Neutrophil (primary cell): Measurements from ENCODE around the gene ATP8B1.
"Not testable (repeated sequence)": the region's sequence is repeated elsewhere in the genome, so short reads cannot be mapped to it uniquely, and the experiment has no call there.

ENCODE experiments used
- H3K27ac ChIP-seq: fragments of 200-600 bp; sonication (generic); 2 replicates; pipeline ENCODE4 v1.5.1; 2016; ENCODE audit warnings: mild to moderate bottlenecking, moderate library complexity
- H3K27me3 ChIP-seq: fragments of 200-600 bp; sonication (generic); 2 replicates; pipeline ENCODE4 v1.6.0; 2016; ENCODE audit warnings: mild to moderate bottlenecking
- H3K36me3 ChIP-seq: fragments of 200-600 bp; sonication (generic); 2 replicates; pipeline ENCODE4 v1.5.1; 2017
- H3K4me1 ChIP-seq, 2 experiments: fragments of 200-600 bp in 1 of 2; sonication (generic) in 1 of 2; 1 replicate in 1 of 2; 2 replicates in 1 of 2; pipeline versions ENCODE4 v1.5.1 to v1.6.1; 2013 to 2016; ENCODE audit warnings: low read depth in 1 of 2, low read length in 1 of 2, mild to moderate bottlenecking in 1 of 2, moderate library complexity in 1 of 2; ENCODE audit not compliant: control insufficient read depth in 1 of 2, insufficient read depth in 1 of 2
- H3K4me3 ChIP-seq, 2 experiments: fragments of 200-600 bp in 1 of 2; sonication (generic) in 1 of 2; 1 replicate in 1 of 2; 2 replicates in 1 of 2; pipeline ENCODE4 v1.5.1; 2013 to 2016; ENCODE audit warnings: low read depth in 1 of 2, low read length in 1 of 2, mild to moderate bottlenecking in 1 of 2, moderate library complexity in 1 of 2
- H3K9me3 ChIP-seq: fragments of 200-600 bp; sonication (generic); 2 replicates; pipeline ENCODE4 v1.5.1; 2016
- CTCF ChIP-seq: fragments of 200-600 bp; sonication (generic); IDR thresholded peaks from 2 replicates; pipeline ENCODE4 v1.5.1; 2016; ENCODE audit warnings: antibody characterized with exemption

ATP8B1 gene

GRCh38 chr18:57728941-57729511, 74.1 kb downstream of the ATP8B1 start:
- Histone ChIP-seq H3K9me3 (no peaks in the 10 kb centered on the region), H3K27ac (no peak overlapping the region), H3K4me1 (no peaks in the 10 kb centered on the region), H3K36me3 (no peaks in the 10 kb centered on the region), H3K27me3 (peaks cover 18% of the 10 kb centered on the region), H3K4me3 (no peak overlapping the region)
- TF ChIP-seq CTCF: no peak

- TF ChIP-seq CTCF: no peak
- Histone ChIP-seq H3K4me1 (no peaks in the 10 kb centered on the region), H3K4me3 (no peak overlapping the region), H3K9me3 (no peaks in the 10 kb centered on the region), H3K27me3 (peaks cover 18% of the 10 kb centered on the region), H3K36me3 (no peaks in the 10 kb centered on the region), H3K27ac (no peak overlapping the region)
Observed at GRCh38 chr18:57727952-57728807, 74.9 kb downstream of the ATP8B1 start.

GRCh38 chr18:57719211-57719935, 83.7 kb downstream of the ATP8B1 start:
- H3K9me3 ChIP-seq, H3K4me1 ChIP-seq, H3K27me3 ChIP-seq, H3K27ac ChIP-seq, H3K36me3 ChIP-seq, H3K4me3 ChIP-seq: not testable (repeated sequence)

GRCh38 chr18:57716549-57716948, 86.6 kb downstream of the ATP8B1 start:
- no peaks in the 10 kb centered on the region for H3K9me3 ChIP-seq
- TF ChIP-seq CTCF: no peak
- H3K36me3 ChIP-seq: no peaks in the 10 kb centered on the region
- no peak overlapping the region for H3K4me3 ChIP-seq
- no peaks in the 10 kb centered on the region for H3K4me1 ChIP-seq
- H3K27ac ChIP-seq: no peak overlapping the region
- H3K27me3 ChIP-seq: no peaks in the 10 kb centered on the region

GRCh38 chr18:57715671-57716070, 87.4 kb downstream of the ATP8B1 start:
- H3K36me3 ChIP-seq: no peaks in the 10 kb centered on the region
- no peaks in the 10 kb centered on the region for H3K27me3 ChIP-seq
- H3K4me3 ChIP-seq: no peak overlapping the region
- no peaks in the 10 kb centered on the region for H3K9me3 ChIP-seq
- no peak overlapping the region for H3K27ac ChIP-seq
- no peak for TF ChIP-seq CTCF
- no peaks in the 10 kb centered on the region for H3K4me1 ChIP-seq

GRCh38 chr18:57715073-57715472, 88.0 kb downstream of the ATP8B1 start:
- Histone ChIP-seq H3K9me3 (no peaks in the 10 kb centered on the region), H3K4me3 (no peak overlapping the region), H3K27me3 (no peaks in the 10 kb centered on the region), H3K4me1 (no peaks in the 10 kb centered on the region), H3K36me3 (no peaks in the 10 kb centered on the region), H3K27ac (no peak overlapping the region)
- TF ChIP-seq CTCF: no peak
